DND-41 (cell line): ENCODE results near the gene VLDLR.

Experiments
- ATAC-seq: fragments of 200-7000 bp; cut with Tn5 transposase; 3 replicates; pipeline ENCODE4 v1.9.1; 2021; ENCODE audit warnings: low read depth; ENCODE audit not compliant: insufficient read depth
- DNase-seq: peaks from one replicate; pipeline ENCODE4 v3.0.0-alpha.2; 2020
- H2AFZ ChIP-seq: 2 replicates; pipeline ENCODE4 v1.6.0; 2012; ENCODE audit warnings: low read depth, low read length
- H3K27ac ChIP-seq: 2 replicates; pipeline ENCODE4 v1.5.1; 2012; ENCODE audit warnings: low read length, inconsistent platforms
- H3K27me3 ChIP-seq: fragments of 200-600 bp; sonication (generic); 2 replicates; pipeline ENCODE4 v1.6.0; 2012; ENCODE audit warnings: low read length, mild to moderate bottlenecking, inconsistent platforms; ENCODE audit not compliant: insufficient read depth, poor library complexity
- H3K36me3 ChIP-seq: 2 replicates; pipeline ENCODE4 v1.5.1; 2012; ENCODE audit warnings: low read length, inconsistent platforms; ENCODE audit not compliant: insufficient read depth
- H3K4me1 ChIP-seq: 2 replicates; pipeline ENCODE4 v1.5.1; 2012; ENCODE audit warnings: mild to moderate bottlenecking, low read length; ENCODE audit not compliant: insufficient read depth
- H3K4me2 ChIP-seq: 2 replicates; pipeline ENCODE4 v1.6.0; 2012; ENCODE audit warnings: mild to moderate bottlenecking, moderate library complexity, low read length, inconsistent platforms; ENCODE audit not compliant: insufficient read depth
- H3K4me3 ChIP-seq, 2 experiments: fragments of 200-600 bp in 1 of 2; shearing (Covaris generic) in 1 of 2; 2 replicates each; pipeline ENCODE4 v1.5.1; 2012 to 2016; ENCODE audit warnings: inconsistent platforms in 2 of 2, low read length in 2 of 2, mild to moderate bottlenecking in 2 of 2, low read depth in 1 of 2, moderate library complexity in 1 of 2
- H3K79me2 ChIP-seq: 2 replicates; pipeline ENCODE4 v1.6.0; 2012; ENCODE audit warnings: low read length, inconsistent platforms; ENCODE audit not compliant: insufficient read depth
- H3K9ac ChIP-seq: 2 replicates; pipeline ENCODE4 v1.6.0; 2012; ENCODE audit warnings: low read depth, mild to moderate bottlenecking, inconsistent platforms, low read length, moderate library complexity
- H3K9me3 ChIP-seq: 2 replicates; pipeline ENCODE4 v1.5.1; 2012; ENCODE audit warnings: low read length, moderate library complexity, mild to moderate bottlenecking, inconsistent platforms; ENCODE audit not compliant: insufficient read depth, severe bottlenecking
- H4K20me1 ChIP-seq: 2 replicates; pipeline ENCODE4 v1.6.0; 2012; ENCODE audit warnings: low read length; ENCODE audit not compliant: insufficient read depth
- EZH2 ChIP-seq: IDR thresholded peaks from 3 replicates; pipeline ENCODE4 v1.6.1; 2012; ENCODE audit warnings: borderline replicate concordance, low read depth, mild to moderate bottlenecking, moderate library complexity, low read length, inconsistent platforms; ENCODE audit not compliant: severe bottlenecking
- TF ChIP-seq, protein P1 (sequence below): IDR thresholded peaks from 2 replicates; pipeline ENCODE4 v1.5.1; 2012; ENCODE audit warnings: borderline replicate concordance, low read length, moderate library complexity, mild to moderate bottlenecking; ENCODE audit not compliant: poor library complexity, severe bottlenecking; ENCODE audit errors: extremely low read depth

VLDLR gene

DNA sequence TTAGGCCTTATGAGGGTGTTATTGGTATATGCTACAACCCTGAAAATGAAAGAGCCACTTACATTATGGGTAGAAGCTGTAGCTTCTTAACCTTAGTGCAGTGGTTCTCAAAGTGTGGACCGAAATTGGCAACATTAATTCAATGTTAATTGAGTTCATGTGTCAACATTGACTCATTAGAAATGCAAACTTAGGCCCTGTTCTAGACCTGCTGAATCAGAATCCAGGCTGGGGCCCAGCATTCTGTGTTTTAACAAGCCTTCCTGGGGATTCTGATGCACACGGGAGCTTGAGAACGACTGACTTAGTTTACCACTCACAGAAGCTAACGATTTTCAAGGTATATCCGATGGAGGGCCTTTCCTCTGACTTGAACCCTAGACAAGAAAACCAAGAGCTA, 7.3 kb downstream of the VLDLR start:
- peaks cover 21% of the 10 kb centered on the region for H3K4me1 ChIP-seq
- DNase-seq (no peak), ATAC-seq (no peak)
- peaks cover 87% of the 10 kb centered on the region for H4K20me1 ChIP-seq
- H3K36me3 ChIP-seq, result peaks cover 4% of the 10 kb centered on the region
- peaks cover 100% of the 10 kb centered on the region for H3K79me2 ChIP-seq
- no peak overlapping the region for H3K9ac ChIP-seq
- H3K27ac ChIP-seq, result no peak overlapping the region
- no peaks in the 10 kb centered on the region for H3K9me3 ChIP-seq
- no peak overlapping the region for H3K4me2 ChIP-seq
- H2AFZ ChIP-seq, result no peak overlapping the region
- no peak overlapping the region for H3K4me3 ChIP-seq
- TF ChIP-seq EZH2, result no peak
- TF ChIP-seq, protein P1, sequence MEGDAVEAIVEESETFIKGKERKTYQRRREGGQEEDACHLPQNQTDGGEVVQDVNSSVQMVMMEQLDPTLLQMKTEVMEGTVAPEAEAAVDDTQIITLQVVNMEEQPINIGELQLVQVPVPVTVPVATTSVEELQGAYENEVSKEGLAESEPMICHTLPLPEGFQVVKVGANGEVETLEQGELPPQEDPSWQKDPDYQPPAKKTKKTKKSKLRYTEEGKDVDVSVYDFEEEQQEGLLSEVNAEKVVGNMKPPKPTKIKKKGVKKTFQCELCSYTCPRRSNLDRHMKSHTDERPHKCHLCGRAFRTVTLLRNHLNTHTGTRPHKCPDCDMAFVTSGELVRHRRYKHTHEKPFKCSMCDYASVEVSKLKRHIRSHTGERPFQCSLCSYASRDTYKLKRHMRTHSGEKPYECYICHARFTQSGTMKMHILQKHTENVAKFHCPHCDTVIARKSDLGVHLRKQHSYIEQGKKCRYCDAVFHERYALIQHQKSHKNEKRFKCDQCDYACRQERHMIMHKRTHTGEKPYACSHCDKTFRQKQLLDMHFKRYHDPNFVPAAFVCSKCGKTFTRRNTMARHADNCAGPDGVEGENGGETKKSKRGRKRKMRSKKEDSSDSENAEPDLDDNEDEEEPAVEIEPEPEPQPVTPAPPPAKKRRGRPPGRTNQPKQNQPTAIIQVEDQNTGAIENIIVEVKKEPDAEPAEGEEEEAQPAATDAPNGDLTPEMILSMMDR, result no peak
- H3K27me3 ChIP-seq, result no peaks in the 10 kb centered on the region

DNA sequence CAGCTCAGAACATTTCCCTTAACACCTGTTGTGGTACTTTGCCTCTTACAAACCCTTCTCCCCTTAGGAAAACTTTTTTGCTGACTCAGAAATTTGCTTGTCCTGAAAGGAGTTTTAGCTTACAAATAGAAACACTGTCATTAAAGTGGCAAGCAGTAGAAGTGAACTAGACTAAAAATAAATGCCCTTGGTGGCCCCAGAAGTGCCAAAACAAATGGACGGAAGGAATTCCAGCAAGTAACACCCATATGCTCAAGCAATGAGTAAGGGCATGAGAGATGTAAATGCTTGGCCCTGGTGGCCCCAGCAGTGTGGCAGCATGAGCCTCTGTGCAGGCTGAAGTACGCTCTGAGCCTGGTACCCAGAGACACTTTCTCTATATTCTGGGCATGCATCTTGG, 8.6 kb downstream of the VLDLR start:
- Histone ChIP-seq H3K27me3 (no peaks in the 10 kb centered on the region), H3K79me2 (peaks cover 100% of the 10 kb centered on the region), H3K36me3 (peaks cover 7% of the 10 kb centered on the region), H3K4me2 (no peak overlapping the region), H3K9ac (no peak overlapping the region), H3K27ac (no peak overlapping the region), H3K4me3 (no peak overlapping the region), H3K4me1 (peaks cover 9% of the 10 kb centered on the region; the same call in 1 of the 2 replicates), H4K20me1 (peaks cover 83% of the 10 kb centered on the region), H2AFZ (no peak overlapping the region), H3K9me3 (no peaks in the 10 kb centered on the region)
- TF ChIP-seq, protein P1, result no peak
- TF ChIP-seq EZH2, result no peak
- DNase-seq, result no peak
- ATAC-seq, result no peak

DNA sequence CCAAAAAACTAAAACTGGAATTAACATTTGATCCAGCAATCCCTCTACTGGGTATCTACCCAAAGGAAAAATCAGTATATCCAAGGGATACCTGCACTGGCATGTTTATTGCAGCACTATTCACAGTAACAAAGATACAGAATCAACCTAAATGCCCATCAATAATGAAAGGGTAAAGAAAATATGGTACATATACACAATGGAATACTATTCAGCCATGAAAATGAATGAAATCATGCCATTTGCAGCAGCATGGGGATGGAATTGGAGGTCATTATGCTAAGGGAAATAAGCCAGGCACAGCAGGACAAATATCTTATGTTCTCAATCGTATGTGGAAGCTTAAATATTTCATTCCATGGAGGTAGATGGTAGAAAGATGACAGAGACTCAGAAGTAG, 9.7 kb downstream of the VLDLR start:
- no peaks in the 10 kb centered on the region; the same call in 1 of the 2 replicates for H3K4me1 ChIP-seq
- H3K9me3 ChIP-seq, result no peaks in the 10 kb centered on the region
- H3K27ac ChIP-seq, result no peak overlapping the region
- no peak overlapping the region for H3K4me3 ChIP-seq
- TF ChIP-seq, protein P1, result no peak
- TF ChIP-seq EZH2, result no peak
- ATAC-seq (no peak), DNase-seq (no peak)
- H3K27me3 ChIP-seq, result no peaks in the 10 kb centered on the region
- H4K20me1 ChIP-seq, result peaks cover 75% of the 10 kb centered on the region
- peaks cover 19% of the 10 kb centered on the region for H3K36me3 ChIP-seq
- H2AFZ ChIP-seq, result no peak overlapping the region
- H3K79me2 ChIP-seq, result peaks cover 96% of the 10 kb centered on the region
- H3K4me2 ChIP-seq, result no peak overlapping the region
- no peak overlapping the region for H3K9ac ChIP-seq

DNA sequence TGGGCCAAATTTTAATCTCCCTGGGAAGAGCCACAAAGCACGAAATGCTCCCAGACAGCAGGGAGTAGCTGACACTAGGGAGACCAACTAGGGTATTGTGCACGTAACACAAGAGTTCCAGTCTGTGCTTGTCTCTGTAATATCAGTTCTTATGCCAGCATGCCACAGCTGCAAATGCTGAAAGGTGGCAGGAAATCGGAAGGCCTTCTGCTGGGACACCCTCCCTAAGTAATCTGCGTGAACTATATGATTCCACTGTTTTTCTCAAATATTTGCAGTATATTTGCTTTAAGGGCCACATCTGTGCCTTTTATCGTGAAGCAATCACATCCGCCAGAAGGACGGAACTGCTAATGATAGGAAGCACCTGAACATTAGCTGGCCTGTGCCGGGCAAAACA, 12.6 kb downstream of the VLDLR start:
- Histone ChIP-seq H3K4me1 (no peaks in the 10 kb centered on the region), H3K79me2 (peaks cover 69% of the 10 kb centered on the region)
- peak; percentile 24; the same call in 1 of the 3 replicates for ATAC-seq

More for the DNA sequence above, 12.6 kb downstream of the VLDLR start:
- no peak for DNase-seq
- Histone ChIP-seq H3K36me3 (peaks cover 45% of the 10 kb centered on the region), H3K9ac (no peak overlapping the region), H3K4me3 (no peak overlapping the region), H3K9me3 (no peaks in the 10 kb centered on the region), H3K27me3 (no peaks in the 10 kb centered on the region), H3K27ac (no peak overlapping the region), H3K4me2 (no peak overlapping the region), H4K20me1 (peaks cover 53% of the 10 kb centered on the region), H2AFZ (no peak overlapping the region)
- TF ChIP-seq, protein P1, result no peak
- TF ChIP-seq EZH2, result no peak
